Common myeloid progenitor, CD34-positive (primary cell): ENCODE results near the gene HSD17B7.

ENCODE experiments used
- CTCF ChIA-PET: fragments of 350-600 bp; sonication (Branson Sonifier 250); formaldehyde crosslinking; loops from one replicate; lab custom pipeline; 2021; ENCODE audit warnings: antibody characterized with exemption; lab: Charles Lee
- POLR2A ChIA-PET: fragments of 350-600 bp; sonication (Branson Sonifier 250); formaldehyde crosslinking; loops from one replicate; lab custom pipeline; 2021; ENCODE audit warnings: antibody characterized with exemption; lab: Charles Lee
- DNase-seq, 3 donors: peaks; one replicate each; pipeline versions ENCODE4 v3.0.0 to v3.0.0-alpha.2; 2013
- H3K27ac ChIP-seq, 2 experiments: 1 replicate in 1 of 2; 2 replicates in 1 of 2; pipeline ENCODE4 v1.7.0; 2013; ENCODE audit warnings: inconsistent platforms in 2 of 2, low read length in 2 of 2, mild to moderate bottlenecking in 2 of 2, low read depth in 1 of 2, moderate library complexity in 1 of 2; ENCODE audit not compliant: severe bottlenecking in 2 of 2, insufficient read depth in 1 of 2, poor library complexity in 1 of 2
- H3K27me3 ChIP-seq, 5 experiments: replicated peaks in 2 of 5; 1 replicate in 3 of 5; 2 replicates in 2 of 5; pipeline versions ENCODE4 v1.6.1 to v1.7.0; 2013; ENCODE audit warnings: low read length in 4 of 5, mild to moderate bottlenecking in 2 of 5, moderate library complexity in 2 of 5, inconsistent platforms in 1 of 5; ENCODE audit not compliant: insufficient read depth in 5 of 5, control insufficient read depth in 4 of 5
- H3K36me3 ChIP-seq, 4 experiments: 1 replicate in 2 of 4; 2 replicates in 2 of 4; pipeline versions ENCODE4 v1.6.1 to v1.7.0; 2013; ENCODE audit warnings: low read length in 3 of 4, control low read depth in 1 of 4, mild to moderate bottlenecking in 1 of 4; ENCODE audit not compliant: control insufficient read depth in 4 of 4, insufficient read depth in 4 of 4
- H3K4me1 ChIP-seq, 4 experiments: 1 replicate in 3 of 4; 2 replicates in 1 of 4; pipeline versions ENCODE4 v1.6.1 to v1.7.1; 2013; ENCODE audit warnings: low read length in 3 of 4, mild to moderate bottlenecking in 3 of 4, control low read depth in 1 of 4, inconsistent platforms in 1 of 4, moderate library complexity in 1 of 4; ENCODE audit not compliant: control insufficient read depth in 4 of 4, insufficient read depth in 4 of 4; ENCODE audit errors: control extremely low read depth in 1 of 4
- H3K4me3 ChIP-seq, 7 experiments: 1 replicate in 4 of 7; 2 replicates in 3 of 7; pipeline versions ENCODE4 v1.5.1 to v1.7.0; 2013; ENCODE audit warnings: mild to moderate bottlenecking in 7 of 7, low read length in 6 of 7, moderate library complexity in 6 of 7, inconsistent platforms in 2 of 7, low read depth in 2 of 7, control low read depth in 1 of 7; ENCODE audit not compliant: insufficient read depth in 4 of 7, control insufficient read depth in 1 of 7; ENCODE audit errors: extremely low read depth in 1 of 7
- H3K9me3 ChIP-seq, 5 experiments: 1 replicate in 4 of 5; 2 replicates in 1 of 5; pipeline versions ENCODE4 v1.6.1 to v1.7.1; 2013; ENCODE audit warnings: low read length in 4 of 5, mild to moderate bottlenecking in 2 of 5, inconsistent platforms in 1 of 5, low read depth in 1 of 5, moderate library complexity in 1 of 5; ENCODE audit not compliant: control insufficient read depth in 4 of 5, insufficient read depth in 2 of 5; ENCODE audit errors: control extremely low read depth in 1 of 5
- WGBS: methylation state at CpG from one replicate; pipeline ENCODE4 v1.1.5; 2013; ENCODE audit not compliant: insufficient coverage; 5-methylcytosine and 5-hydroxymethylcytosine counted together

HSD17B7 gene

DNA sequence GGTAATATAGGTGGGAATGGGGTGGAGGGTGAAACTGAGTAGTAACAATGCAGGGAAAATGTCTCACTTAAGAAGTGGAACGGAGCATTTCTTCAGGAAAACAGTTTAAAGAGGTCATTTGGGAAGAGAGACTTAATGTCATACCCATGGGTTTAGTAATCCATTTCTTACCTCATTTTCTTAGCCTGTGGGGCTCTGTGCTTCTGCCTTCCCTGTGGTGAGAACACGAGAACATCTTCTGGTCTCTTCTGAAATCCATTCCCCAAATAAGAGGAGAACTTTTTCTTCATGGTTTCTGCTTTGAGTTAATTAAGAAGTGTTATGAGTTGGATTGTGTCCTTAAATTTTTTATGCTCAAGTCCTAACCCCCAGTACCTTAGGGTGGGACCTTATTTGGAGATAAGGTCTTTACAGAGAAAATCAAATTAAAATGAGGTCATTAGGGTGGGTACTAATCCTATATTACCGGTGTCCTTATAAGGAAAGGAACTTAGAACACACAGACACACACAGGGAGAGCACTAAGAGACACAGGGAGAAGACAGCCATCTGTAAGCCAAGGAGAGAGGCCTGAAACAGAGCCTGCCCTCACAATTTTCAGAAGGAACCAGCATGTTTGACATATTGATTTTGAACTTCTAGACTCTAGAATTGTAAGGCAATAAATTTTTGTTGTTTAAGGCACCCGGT lies 65.1 kb downstream of the HSD17B7 start:
- H3K4me3 ChIP-seq, result no peak overlapping the region
- H3K27me3 ChIP-seq, result peaks cover 0 to 1% (median 0%) of the 10 kb centered on the region in 5 experiments
- no peak overlapping the region for H3K27ac ChIP-seq
- H3K9me3 ChIP-seq, result no peaks in the 10 kb centered on the region
- no peaks in the 10 kb centered on the region for H3K4me1 ChIP-seq
- POLR2A ChIA-PET, result no interaction called here
- CTCF ChIA-PET, result interaction anchor here (1.7 to 2.9 kb wide), 2 partner anchors 459 to 460 kb away, joined by 6 to 32 read pairs; no protein-coding TSS in a partner anchor
- H3K36me3 ChIP-seq, result no peaks in the 10 kb centered on the region
- 100% methylated on average over 3 of the region's 4 CpGs for WGBS
- no peak for DNase-seq

DNA sequence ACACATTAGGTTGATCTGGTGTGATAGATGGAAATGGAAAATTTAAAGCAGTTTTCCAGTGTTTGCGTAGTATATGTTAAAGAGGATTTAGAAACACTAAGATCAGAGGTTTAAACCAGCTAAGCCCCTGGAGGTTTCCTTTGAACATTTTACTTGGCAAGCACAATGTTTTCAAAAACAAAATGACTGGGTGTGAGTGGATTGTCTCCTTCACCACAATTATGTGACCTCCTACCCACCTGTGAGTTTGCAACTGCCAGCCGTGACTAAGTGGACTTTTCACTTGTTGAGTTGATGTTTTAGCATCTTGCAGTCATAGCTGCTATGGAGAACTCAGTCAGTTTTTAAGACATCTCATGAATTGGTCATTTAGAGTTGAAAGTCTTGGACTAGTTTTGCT lies 65.8 kb downstream of the HSD17B7 start:
- Histone ChIP-seq H3K27ac (no peak overlapping the region), H3K27me3 (peaks cover 0 to 1% (median 0%) of the 10 kb centered on the region in 5 experiments), H3K9me3 (no peaks in the 10 kb centered on the region), H3K4me3 (no peak overlapping the region), H3K36me3 (no peaks in the 10 kb centered on the region), H3K4me1 (no peaks in the 10 kb centered on the region)
- POLR2A ChIA-PET, result no interaction called here
- WGBS, result 100% methylated on average over 2 of the region's 2 CpGs
- no peak for DNase-seq
- CTCF ChIA-PET, result interaction anchor here (1.0 to 1.7 kb wide), 2 partner anchors 9 to 460 kb away, joined by 3 to 6 read pairs; no protein-coding TSS in a partner anchor

DNA sequence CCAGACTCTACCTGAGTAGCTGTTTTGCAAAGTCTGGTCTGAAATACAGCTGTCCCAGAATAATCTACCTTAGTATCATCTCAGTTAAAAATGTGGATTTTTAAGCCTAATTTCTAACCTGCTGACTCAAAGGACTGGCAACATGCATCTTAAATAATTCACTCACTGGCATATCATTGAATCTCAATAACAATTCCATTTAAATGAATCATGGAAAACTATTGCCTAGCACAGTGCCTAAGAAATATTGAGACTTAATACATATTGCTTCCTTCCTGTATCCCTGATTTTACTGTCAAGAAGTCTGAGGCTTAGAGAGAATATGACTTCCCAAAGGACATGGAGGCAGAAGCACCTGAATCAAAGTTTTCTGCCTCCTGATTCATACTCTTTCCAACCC lies 67.3 kb downstream of the HSD17B7 start:
- H3K4me3 ChIP-seq, result no peak overlapping the region
- no peak for DNase-seq
- H3K4me1 ChIP-seq, result no peaks in the 10 kb centered on the region
- no peak overlapping the region for H3K27ac ChIP-seq
- ChIA-PET POLR2A (no interaction called here), CTCF (interaction anchor here (1.2 kb wide), 1 partner anchor 458 kb away, joined by 5 read pairs; no protein-coding TSS in a partner anchor)
- no peaks in the 10 kb centered on the region for H3K9me3 ChIP-seq
- H3K27me3 ChIP-seq, result peaks cover 0 to 4% (median 0%) of the 10 kb centered on the region in 5 experiments
- H3K36me3 ChIP-seq, result no peaks in the 10 kb centered on the region

DNA sequence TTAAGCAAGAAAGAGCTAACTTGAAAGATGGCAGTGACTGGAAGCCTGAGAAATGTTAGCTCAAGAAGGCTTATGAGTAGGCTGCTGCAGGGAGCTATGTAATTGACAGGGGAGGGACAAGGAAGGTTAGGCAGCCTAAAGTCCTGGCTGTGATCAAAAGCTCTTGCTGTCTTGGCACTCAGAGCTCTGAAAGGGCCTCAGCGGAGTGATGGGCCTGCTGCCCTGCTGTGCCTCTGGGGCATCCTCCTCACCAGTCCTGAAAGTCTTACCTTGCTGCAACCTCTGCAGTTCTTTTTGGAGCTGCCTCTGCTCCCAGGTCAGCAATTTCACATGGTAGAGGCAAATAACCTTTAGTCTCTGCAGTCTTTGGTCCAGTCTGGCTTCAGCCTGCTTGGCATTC lies 68.7 kb downstream of the HSD17B7 start:
- 100% methylated on average over 1 of the region's 1 CpG for WGBS
- DNase-seq, result no peak
- Histone ChIP-seq H3K9me3 (no peaks in the 10 kb centered on the region), H3K4me1 (no peaks in the 10 kb centered on the region), H3K27ac (no peak overlapping the region), H3K36me3 (no peaks in the 10 kb centered on the region), H3K27me3 (peaks cover 0 to 4% (median 0%) of the 10 kb centered on the region in 5 experiments), H3K4me3 (no peak overlapping the region)
- POLR2A ChIA-PET, result no interaction called here
- CTCF ChIA-PET, result interaction anchor here (1.2 kb wide), 1 partner anchor 36 kb away, joined by 3 read pairs; no protein-coding TSS in a partner anchor

DNA sequence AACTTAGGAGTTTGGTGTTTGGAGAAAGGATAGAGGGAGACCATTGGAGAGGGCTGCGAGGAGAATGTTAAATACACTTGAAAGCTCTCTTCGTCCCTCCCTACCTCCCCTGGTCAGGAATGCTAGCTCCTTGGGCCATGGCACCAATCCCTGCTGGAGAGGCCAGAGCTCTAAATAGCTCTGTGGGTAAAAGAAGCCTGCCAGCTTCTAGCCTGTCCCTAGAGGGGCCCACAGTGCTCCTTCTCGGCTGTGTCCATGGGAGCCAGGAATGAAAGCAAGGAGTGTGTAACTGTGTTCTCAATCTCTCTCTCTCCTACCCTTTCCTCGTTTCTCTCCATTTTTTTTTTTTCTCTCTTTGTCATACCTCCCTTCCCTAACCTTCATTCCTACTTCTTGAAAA lies 70.6 kb downstream of the HSD17B7 start, which contains the start of gene CCDC190:
Gene CCDC190, minus strand, starts transcription at position 75 of the 400 bp plus-strand sequence. CDS start 1,529 bp downstream, outside the sequence.
- Histone ChIP-seq H3K4me1 (no peaks in the 10 kb centered on the region), H3K27ac (no peak within 1 kb of the TSS), H3K27me3 (peaks cover 0 to 4% (median 0%) of the 10 kb centered on the region in 5 experiments), H3K9me3 (no peaks in the 10 kb centered on the region), H3K36me3 (no peaks in the 10 kb centered on the region), H3K4me3 (no peak within 1 kb of the TSS)
- ChIA-PET POLR2A (interaction anchor here (0.6 kb wide), 1 partner anchor 420 kb away, joined by 3 read pairs; no protein-coding TSS in a partner anchor), CTCF (interaction anchor here (0.9 to 1.7 kb wide), 3 partner anchors 12 to 454 kb away, joined by 3 to 5 read pairs (median 3); no protein-coding TSS in a partner anchor)
- DNase-seq, result no peak
- 100% methylated on average over 1 of the region's 4 CpGs for WGBS

DNA sequence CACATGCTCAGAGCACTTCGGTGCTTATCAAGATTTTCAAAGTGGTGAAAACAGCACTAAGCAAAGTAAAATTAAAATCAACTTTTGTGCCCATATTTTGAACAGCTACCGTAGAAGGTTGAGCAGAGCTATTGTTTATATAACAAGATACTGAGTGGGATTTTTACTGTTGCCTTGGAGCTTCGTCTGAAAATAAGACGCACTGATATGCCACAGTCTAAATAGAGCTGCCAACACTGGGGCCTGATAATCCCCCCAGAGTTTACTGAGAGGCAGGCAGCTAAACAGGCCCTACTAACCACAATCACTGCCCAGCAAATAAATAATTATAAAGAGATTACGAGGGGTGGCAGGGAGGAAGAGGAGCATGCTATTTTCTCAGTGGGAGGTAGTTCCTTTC lies 71.1 kb downstream of the HSD17B7 start:
- Histone ChIP-seq H3K4me3 (no peak overlapping the region), H3K27ac (no peak overlapping the region), H3K27me3 (peaks cover 0 to 4% (median 0%) of the 10 kb centered on the region in 5 experiments), H3K9me3 (no peaks in the 10 kb centered on the region), H3K4me1 (no peaks in the 10 kb centered on the region), H3K36me3 (no peaks in the 10 kb centered on the region)
- DNase-seq, result no peak
- 91% methylated on average over 4 of the region's 5 CpGs for WGBS
- ChIA-PET CTCF (interaction anchor here (1.7 kb wide), 1 partner anchor 315 kb away, joined by 3 read pairs; no protein-coding TSS in a partner anchor), POLR2A (interaction anchor here (0.6 kb wide), 1 partner anchor 420 kb away, joined by 3 read pairs; no protein-coding TSS in a partner anchor)
